IMR-90 (cell line): Measurements from ENCODE around the gene FRMD4B.

Source experiments
- BHLHE40 ChIP-seq: fragments of 150-350 bp; IDR thresholded peaks from 2 replicates; pipeline ENCODE4 v1.6.1; 2016; ENCODE audit warnings: mild to moderate bottlenecking, low read depth, low read length
- CEBPB ChIP-seq: IDR thresholded peaks from 2 replicates; pipeline ENCODE4 v1.6.1; 2012; ENCODE audit warnings: low read depth, low read length, improper control_type of control experiment
- CHD1 ChIP-seq: IDR thresholded peaks from 2 replicates; pipeline ENCODE4 v1.6.1; 2012; ENCODE audit warnings: low read depth, low read length, improper control_type of control experiment
- FOS ChIP-seq: fragments of 150-350 bp; IDR thresholded peaks from 2 replicates; pipeline ENCODE4 v1.6.1; 2016; ENCODE audit warnings: low read depth, low read length
- MAFK ChIP-seq: IDR thresholded peaks from 2 replicates; pipeline ENCODE4 v1.6.1; 2012; ENCODE audit warnings: low read depth, low read length, improper control_type of control experiment
- NFE2L2 ChIP-seq: fragments of 150-350 bp; IDR thresholded peaks from 2 replicates; pipeline ENCODE4 v1.6.1; 2016; ENCODE audit warnings: low read depth, mild to moderate bottlenecking, low read length
- POLR2A ChIP-seq: IDR thresholded peaks from 2 replicates; pipeline ENCODE4 v1.6.1; 2012; ENCODE audit warnings: mild to moderate bottlenecking, low read depth, low read length
- RAD21 ChIP-seq: IDR thresholded peaks from 2 replicates; pipeline ENCODE4 v1.6.1; 2012; ENCODE audit warnings: low read length, improper control_type of control experiment
- RCOR1 ChIP-seq: IDR thresholded peaks from 2 replicates; pipeline ENCODE4 v1.6.1; 2012; ENCODE audit warnings: mild to moderate bottlenecking, low read length, improper control_type of control experiment; ENCODE audit not compliant: insufficient replicate concordance
- RFX5 ChIP-seq: IDR thresholded peaks from 2 replicates; pipeline ENCODE4 v1.8.0; 2012; ENCODE audit warnings: low read depth, mild to moderate bottlenecking, low read length, moderate library complexity
- SMC3 ChIP-seq: fragments of 150-350 bp; IDR thresholded peaks from 2 replicates; pipeline ENCODE4 v1.6.1; 2016; ENCODE audit warnings: low read depth, mild to moderate bottlenecking, antibody characterized with exemption, low read length, moderate library complexity
- TF ChIP-seq, protein P1 (sequence below): conservative IDR thresholded peaks from 2 replicates; pipeline ENCODE4 v1.5.1; 2012; ENCODE audit warnings: mild to moderate bottlenecking, low read depth, low read length, improper control_type of control experiment

- TF ChIP-seq RFX5 (no peak), SMC3 (no peak), NFE2L2 (no peak), RCOR1 (no peak), CHD1 (no peak), RAD21 (no peak), MAFK (no peak), POLR2A (no peak), CEBPB (no peak), FOS (no peak), BHLHE40 (no peak)
- TF ChIP-seq, protein P1, sequence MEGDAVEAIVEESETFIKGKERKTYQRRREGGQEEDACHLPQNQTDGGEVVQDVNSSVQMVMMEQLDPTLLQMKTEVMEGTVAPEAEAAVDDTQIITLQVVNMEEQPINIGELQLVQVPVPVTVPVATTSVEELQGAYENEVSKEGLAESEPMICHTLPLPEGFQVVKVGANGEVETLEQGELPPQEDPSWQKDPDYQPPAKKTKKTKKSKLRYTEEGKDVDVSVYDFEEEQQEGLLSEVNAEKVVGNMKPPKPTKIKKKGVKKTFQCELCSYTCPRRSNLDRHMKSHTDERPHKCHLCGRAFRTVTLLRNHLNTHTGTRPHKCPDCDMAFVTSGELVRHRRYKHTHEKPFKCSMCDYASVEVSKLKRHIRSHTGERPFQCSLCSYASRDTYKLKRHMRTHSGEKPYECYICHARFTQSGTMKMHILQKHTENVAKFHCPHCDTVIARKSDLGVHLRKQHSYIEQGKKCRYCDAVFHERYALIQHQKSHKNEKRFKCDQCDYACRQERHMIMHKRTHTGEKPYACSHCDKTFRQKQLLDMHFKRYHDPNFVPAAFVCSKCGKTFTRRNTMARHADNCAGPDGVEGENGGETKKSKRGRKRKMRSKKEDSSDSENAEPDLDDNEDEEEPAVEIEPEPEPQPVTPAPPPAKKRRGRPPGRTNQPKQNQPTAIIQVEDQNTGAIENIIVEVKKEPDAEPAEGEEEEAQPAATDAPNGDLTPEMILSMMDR, result no peak
Measured at GRCh38 chr3:69338911-69339310, 47.0 kb downstream of the FRMD4B start.
